Activated CD8-positive, alpha-beta T cell treated with anti-CD3 and anti-CD28 coated beads, Interleukin-2, amount 10 ng/mL, durations not matched to agents 7 days and 5 days (primary cell): Measurements from ENCODE around the gene HOXC9. TPM values are rescaled to one million over a fixed set of nuclear protein-coding genes. Genes with fewer than 3 reads are reported as not detected.

Experiments
- ATAC-seq: fragments of 150-1000 bp; cut with Tn5 transposase; one replicate; pipeline ENCODE4 v1.10.0; 2021; ENCODE audit warnings: moderate library complexity
- CTCF ChIA-PET: fragments of 350-600 bp; sonication (Branson Sonifier 250); formaldehyde crosslinking; loops from one replicate; lab custom pipeline; 2021; ENCODE audit warnings: antibody characterized with exemption; lab: Charles Lee
- POLR2A ChIA-PET: fragments of 350-600 bp; sonication (Branson Sonifier 250); formaldehyde crosslinking; loops from one replicate; lab custom pipeline; 2021; ENCODE audit warnings: antibody characterized with exemption; lab: Charles Lee
- DNase-seq: peaks from one replicate; pipeline ENCODE4 v3.0.0-alpha.2; 2020
- H3K27ac Mint-ChIP-seq: one replicate; pipeline ENCODE4 v1.8.0; 2021; ENCODE audit warnings: mild to moderate bottlenecking, mixed read lengths
- H3K27me3 Mint-ChIP-seq: one replicate; pipeline ENCODE4 v1.8.0; 2021; ENCODE audit warnings: low read depth, mixed read lengths
- H3K36me3 Mint-ChIP-seq: one replicate; pipeline ENCODE4 v1.8.0; 2021; ENCODE audit warnings: low read depth, mixed read lengths
- H3K4me1 Mint-ChIP-seq: one replicate; pipeline ENCODE4 v1.8.0; 2021; ENCODE audit warnings: low read depth, mixed read lengths
- H3K4me3 Mint-ChIP-seq: one replicate; pipeline ENCODE4 v1.8.0; 2021; ENCODE audit warnings: mild to moderate bottlenecking, mixed read lengths
- H3K9me3 Mint-ChIP-seq: one replicate; pipeline ENCODE4 v1.8.0; 2022; ENCODE audit warnings: mixed read lengths; ENCODE audit not compliant: insufficient read depth
- total RNA-seq, 2 experiments: library from RNA; stranded (reverse); gene quantifications; one replicate each; pipeline ENCODE4 v1.2.3, GENCODE V29; 2021

The HOXC9 gene
- total RNA-seq, 2 experiments from 2014 or later: not detected

- H3K36me3 Mint-ChIP-seq: peaks cover 9% of the 10 kb centered on the region
- H3K4me1 Mint-ChIP-seq: peaks cover 14% of the 10 kb centered on the region
- POLR2A ChIA-PET: no interaction called here
- DNase-seq: no peak
- peaks cover 92% of the 10 kb centered on the region for H3K27me3 Mint-ChIP-seq
- peak overlapping the region; percentile 29 for H3K4me3 Mint-ChIP-seq
- ATAC-seq: no peak
- CTCF ChIA-PET: no interaction called here
- peak overlapping the region; percentile 55 for H3K27ac Mint-ChIP-seq
- no peaks in the 10 kb centered on the region for H3K9me3 Mint-ChIP-seq
Observed at GRCh38 chr12:53955776-53956250, 44.1 kb upstream of the HOXC9 start.

- Mint-ChIP-seq H3K9me3 (no peaks in the 10 kb centered on the region), H3K36me3 (peaks cover 9% of the 10 kb centered on the region), H3K4me3 (peak overlapping the region; percentile 29), H3K4me1 (peaks cover 14% of the 10 kb centered on the region), H3K27me3 (peaks cover 91% of the 10 kb centered on the region), H3K27ac (peak overlapping the region; percentile 55)
- ChIA-PET POLR2A (no interaction called here), CTCF (no interaction called here)
- DNase-seq: no peak
- ATAC-seq: no peak
Observed at GRCh38 chr12:53956251-53956887, 43.6 kb upstream of the HOXC9 start.

- no peak for DNase-seq
- Mint-ChIP-seq H3K4me3 (no peak overlapping the region), H3K9me3 (no peaks in the 10 kb centered on the region), H3K4me1 (peaks cover 14% of the 10 kb centered on the region), H3K36me3 (peaks cover 9% of the 10 kb centered on the region), H3K27ac (no peak overlapping the region), H3K27me3 (peaks cover 91% of the 10 kb centered on the region)
- ChIA-PET CTCF (no interaction called here), POLR2A (no interaction called here)
- no peak for ATAC-seq
Observed at GRCh38 chr12:53956914-53957536, 42.9 kb upstream of the HOXC9 start.

GRCh38 chr12:53958128-53958527 lies 41.8 kb upstream of the HOXC9 start:
- Mint-ChIP-seq H3K27ac (no peak overlapping the region), H3K9me3 (no peaks in the 10 kb centered on the region), H3K36me3 (peaks cover 9% of the 10 kb centered on the region), H3K4me1 (peaks cover 14% of the 10 kb centered on the region), H3K27me3 (peaks cover 88% of the 10 kb centered on the region), H3K4me3 (no peak overlapping the region)
- DNase-seq (no peak), ATAC-seq (no peak)
- ChIA-PET POLR2A (no interaction called here), CTCF (interaction anchor here (1.0 to 1.2 kb wide), 2 partner anchors 13 to 243 kb away, joined by 3 read pairs; no protein-coding TSS in a partner anchor)

GRCh38 chr12:53959314-53959713 lies 40.6 kb upstream of the HOXC9 start:
- ChIA-PET CTCF (interaction anchor here (0.7 to 1.2 kb wide), 3 partner anchors 46 to 256 kb away, joined by 3 read pairs; no protein-coding TSS in a partner anchor), POLR2A (interaction anchor here (0.7 kb wide), 1 partner anchor 8 kb away, joined by 3 read pairs; no protein-coding TSS in a partner anchor)
- no peak overlapping the region for H3K4me3 Mint-ChIP-seq
- peaks cover 88% of the 10 kb centered on the region for H3K27me3 Mint-ChIP-seq
- peaks cover 21% of the 10 kb centered on the region for H3K4me1 Mint-ChIP-seq
- DNase-seq: no peak
- no peak overlapping the region for H3K27ac Mint-ChIP-seq
- H3K36me3 Mint-ChIP-seq: peaks cover 4% of the 10 kb centered on the region
- H3K9me3 Mint-ChIP-seq: no peaks in the 10 kb centered on the region
- no peak for ATAC-seq

GRCh38 chr12:53960187-53961024 lies 39.6 kb upstream of the HOXC9 start:
- DNase-seq: no peak

GRCh38 chr12:53961025-53961761 lies 38.8 kb upstream of the HOXC9 start:
- ChIA-PET CTCF (no interaction called here), POLR2A (no interaction called here)
- Mint-ChIP-seq H3K27ac (no peak overlapping the region), H3K4me1 (peaks cover 27% of the 10 kb centered on the region), H3K4me3 (no peak overlapping the region), H3K27me3 (peaks cover 92% of the 10 kb centered on the region), H3K9me3 (no peaks in the 10 kb centered on the region), H3K36me3 (no peaks in the 10 kb centered on the region)
- ATAC-seq (no peak), DNase-seq (no peak)

More at GRCh38 chr12:53960187-53961024, 39.6 kb upstream of the HOXC9 start:
- Mint-ChIP-seq H3K4me3 (peak overlapping the region; percentile 33), H3K9me3 (no peaks in the 10 kb centered on the region), H3K4me1 (peaks cover 27% of the 10 kb centered on the region), H3K27me3 (peaks cover 92% of the 10 kb centered on the region), H3K27ac (peak overlapping the region; percentile 3), H3K36me3 (peaks cover 4% of the 10 kb centered on the region)
- ChIA-PET POLR2A (no interaction called here), CTCF (no interaction called here)
- ATAC-seq: no peak

- POLR2A ChIA-PET: no interaction called here
- H3K36me3 Mint-ChIP-seq: no peaks in the 10 kb centered on the region
- no peaks in the 10 kb centered on the region for H3K9me3 Mint-ChIP-seq
- H3K27me3 Mint-ChIP-seq: peaks cover 92% of the 10 kb centered on the region
- no peak for ATAC-seq
- no peak for DNase-seq
- H3K4me3 Mint-ChIP-seq: no peak overlapping the region
- CTCF ChIA-PET: no interaction called here
- peaks cover 22% of the 10 kb centered on the region for H3K4me1 Mint-ChIP-seq
- no peak overlapping the region for H3K27ac Mint-ChIP-seq
Observed at GRCh38 chr12:53963005-53963404, 37.0 kb upstream of the HOXC9 start.

GRCh38 chr12:53963434-53964314 lies 36.3 kb upstream of the HOXC9 start:
- no peaks in the 10 kb centered on the region for H3K36me3 Mint-ChIP-seq
- ATAC-seq (no peak), DNase-seq (no peak)
- H3K27me3 Mint-ChIP-seq: peaks cover 92% of the 10 kb centered on the region
- ChIA-PET CTCF (no interaction called here), POLR2A (no interaction called here)
- H3K9me3 Mint-ChIP-seq: no peaks in the 10 kb centered on the region
- H3K4me1 Mint-ChIP-seq: peaks cover 22% of the 10 kb centered on the region
- H3K4me3 Mint-ChIP-seq: no peak overlapping the region
- H3K27ac Mint-ChIP-seq: no peak overlapping the region

GRCh38 chr12:53964315-53964713 lies 35.6 kb upstream of the HOXC9 start:
- H3K27me3 Mint-ChIP-seq: peaks cover 93% of the 10 kb centered on the region
- H3K36me3 Mint-ChIP-seq: no peaks in the 10 kb centered on the region
- CTCF ChIA-PET: no interaction called here
- H3K4me3 Mint-ChIP-seq: peak overlapping the region; percentile 4
- POLR2A ChIA-PET: no interaction called here
- H3K27ac Mint-ChIP-seq: no peak overlapping the region
- H3K4me1 Mint-ChIP-seq: peaks cover 22% of the 10 kb centered on the region
- no peaks in the 10 kb centered on the region for H3K9me3 Mint-ChIP-seq
- DNase-seq (no peak), ATAC-seq (no peak)
